K562 (cell line): Measurements from ENCODE around the gene ELOB. TPM values are rescaled to one million over a fixed set of nuclear protein-coding genes. Genes with fewer than 3 reads are reported as not detected.
A peak's percentile ranks its signal among the peaks of the same experiment; 100 is the strongest.

Source experiments
- ATF6 ChIP-seq: sonication (generic); formaldehyde crosslinking; IDR thresholded peaks from 2 replicates; pipeline ENCODE4 v1.4.0; 2020; ENCODE audit warnings: mild to moderate bottlenecking, missing genetic modification reagents
- BCOR ChIP-seq: fragments of 450-650 bp; IDR thresholded peaks from 2 replicates; pipeline ENCODE4 v1.6.1; 2016
- BRD4 ChIP-seq: fragments of 200-600 bp; sonication (generic); IDR thresholded peaks from 2 replicates; pipeline ENCODE4 v1.6.1; 2017; ENCODE audit warnings: inconsistent platforms
- CTCF ChIP-seq, 3 experiments: IDR thresholded peaks in 2 of 3; conservative IDR thresholded peaks in 1 of 3; 2 replicates each; pipeline ENCODE4 v1.5.1; 2011 to 2012; ENCODE audit warnings: low read length in 3 of 3, mild to moderate bottlenecking in 3 of 3, control low read depth in 2 of 3, improper control_type of control experiment in 1 of 3, inconsistent platforms in 1 of 3, low read depth in 1 of 3, mixed read lengths in 1 of 3, moderate library complexity in 1 of 3; ENCODE audit not compliant: insufficient read depth in 2 of 3
- CXXC5 ChIP-seq: fragments of 250-450 bp; sonication (Bioruptor Pico); IDR thresholded peaks from 2 replicates; pipeline ENCODE4 v1.8.0; 2022; ENCODE audit warnings: inconsistent platforms, mild to moderate bottlenecking, moderate library complexity
- GABPB1 ChIP-seq: sonication (generic); formaldehyde crosslinking; IDR thresholded peaks from 2 replicates; pipeline ENCODE4 v1.8.0; 2022; ENCODE audit warnings: mild to moderate bottlenecking, missing genetic modification reagents
- HCFC1 ChIP-seq: IDR thresholded peaks from 2 replicates; pipeline ENCODE4 v1.6.1; 2012; ENCODE audit warnings: low read depth, low read length, improper control_type of control experiment
- LEF1 ChIP-seq: fragments of 450-650 bp; IDR thresholded peaks from 2 replicates; pipeline ENCODE4 v1.6.1; 2016; ENCODE audit warnings: mild to moderate bottlenecking
- MAFK ChIP-seq: IDR thresholded peaks from 2 replicates; pipeline ENCODE4 v1.6.1; 2011; ENCODE audit warnings: low read length, improper control_type of control experiment
- NFRKB ChIP-seq: fragments of 450-650 bp; IDR thresholded peaks from 2 replicates; pipeline ENCODE4 v1.6.1; 2016; ENCODE audit warnings: low read depth
- POLR2G ChIP-seq: fragments of 200-400 bp; formaldehyde crosslinking; IDR thresholded peaks from 2 replicates; pipeline ENCODE4 v1.6.1; 2017; ENCODE audit warnings: low read depth, mild to moderate bottlenecking, antibody characterized with exemption, low read length, moderate library complexity
- PRPF4 ChIP-seq: fragments of 200-400 bp; formaldehyde crosslinking; IDR thresholded peaks from one replicate; pipeline ENCODE4 v1.6.1; 2017; ENCODE audit warnings: low read length, low read depth, mild to moderate bottlenecking; ENCODE audit not compliant: insufficient read depth, poor library complexity, severe bottlenecking
- PURB ChIP-seq: sonication (generic); formaldehyde crosslinking; IDR thresholded peaks from 2 replicates; pipeline ENCODE4 v1.9.0; 2021; ENCODE audit warnings: low read depth, mild to moderate bottlenecking, missing genetic modification reagents
- TEAD4 ChIP-seq, 2 experiments: sonication (generic) in 1 of 2; formaldehyde crosslinking in 1 of 2; IDR thresholded peaks; 2 replicates each; pipeline versions ENCODE4 v1.6.1 to v1.8.0; 2012 to 2022; ENCODE audit warnings: borderline replicate concordance in 1 of 2, inconsistent platforms in 1 of 2, low read length in 1 of 2, mild to moderate bottlenecking in 1 of 2, missing genetic modification reagents in 1 of 2
- TFE3 ChIP-seq: fragments of 450-650 bp; formaldehyde crosslinking; IDR thresholded peaks from 2 replicates; pipeline ENCODE4 v1.4.0; 2020; ENCODE audit warnings: mild to moderate bottlenecking, mixed read lengths
- ZBTB2 ChIP-seq: fragments of 450-650 bp; IDR thresholded peaks from 2 replicates; pipeline ENCODE4 v1.6.1; 2016; ENCODE audit warnings: antibody characterized with exemption
- ZBTB7A ChIP-seq: IDR thresholded peaks from 2 replicates; pipeline ENCODE4 v1.6.1; 2011; ENCODE audit warnings: low read depth, mild to moderate bottlenecking, low read length, moderate library complexity, borderline replicate concordance; ENCODE audit not compliant: control insufficient read depth
- ZFP36 ChIP-seq: fragments of 150-350 bp; IDR thresholded peaks from 2 replicates; pipeline ENCODE4 v1.6.1; 2018; ENCODE audit warnings: low read length, low read depth; ENCODE audit not compliant: partially characterized antibody
- ZKSCAN1 ChIP-seq: fragments of 150-350 bp; IDR thresholded peaks from 2 replicates; pipeline ENCODE4 v1.6.1; 2016; ENCODE audit warnings: low read depth, low read length
- ZNF232 ChIP-seq: sonication (generic); formaldehyde crosslinking; IDR thresholded peaks from 2 replicates; pipeline ENCODE4 v1.8.0; 2022; ENCODE audit warnings: mild to moderate bottlenecking, missing genetic modification reagents
- polyA plus RNA-seq, 8 experiments: library from polyadenylated mRNA; depleted of rRNA in 4 of 8; stranded (reverse) in 5 of 8; unstranded in 3 of 8; fragments of >200 nt; fragmentation: Nextera tagmentation in 2 of 8; fragmentation: Illumina TruSeq in 1 of 8; extraction: Ambion mirVana in 2 of 8; extraction: Trizol in 1 of 8; gene quantifications; 2 replicates each; pipeline versions ENCODE4 v1.2.1 to v1.2.3, GENCODE V29; 2011 to 2014; ENCODE audit warnings: inconsistent platforms in 1 of 8, missing spikeins in 1 of 8
- total RNA-seq, 7 experiments: library from RNA; depleted of rRNA in 6 of 7; stranded (reverse); fragments of >200 nt in 6 of 7; fragmentation: Illumina TruSeq in 2 of 7; extraction: Trizol in 2 of 7; gene quantifications; 2 replicates each; pipeline versions ENCODE4 v1.2.1 to v1.2.3, GENCODE V29; 2011 to 2021; ENCODE audit warnings: low replicate concordance in 1 of 7

The ELOB gene
- total and polyA plus RNA-seq, 9 of the 15 experiments (the other 6 are each of a cell fraction or from before 2014, with no cell fraction given) = 63.2 to 791 (median 237) TPM

GRCh38 chr16:2752850-2753732, 24.0 kb downstream of the ELOB start (continued):
- TF ChIP-seq TEAD4 (IDR thresholded peaks at IDR 0.05; ENCODE audit: low read length) (no peak), TEAD4 (CRISPR knock-in tag; IDR thresholded peaks at IDR 0.05; ENCODE audit: borderline replicate concordance) (no peak), TFE3 (CRISPR knock-in tag) (no peak), NFRKB (0 out of 2 replicates have a peak, but pooled peaks have one; percentile 37), MAFK (no peak), BRD4 (peak; percentile 21; the same call in 1 of the 2 replicates), PRPF4 (peak; percentile 97), CTCF (IDR thresholded peaks at IDR 0.05 in 2 of 3, conservative IDR thresholded peaks at IDR 0.05 in 1 of 3; ENCODE audit: insufficient read depth in 2 of 3, low read depth in 1 of 3, low read length in 3 of 3) (no peak), POLR2G (peak; percentile 49), ZFP36 (no peak), LEF1 (peak; percentile 70), ZBTB7A (peak; percentile 94), ATF6 (CRISPR knock-in tag) (peak; percentile 67; the same call in 1 of the 2 replicates), GABPB1 (CRISPR knock-in tag) (peak; percentile 66; the same call in 1 of the 2 replicates), CXXC5 (CRISPR knock-in tag) (0 out of 2 replicates have a peak, but pooled peaks have one; percentile 1), BCOR (peak; percentile 51; the same call in 1 of the 2 replicates), PURB (CRISPR knock-in tag) (no peak), ZNF232 (no peak), ZBTB2 (no peak), HCFC1 (no peak), ZKSCAN1 (no peak)
